A673 (cell line): ENCODE results near the gene CLSTN2.
A peak's percentile ranks its signal among the peaks of the same experiment; 100 is the strongest.

Experiments used
- EZH2 ChIP-seq: fragments of 200-600 bp; sonication (generic); IDR thresholded peaks from 2 replicates; pipeline ENCODE4 v1.6.1; 2017; ENCODE audit warnings: borderline replicate concordance, low read depth, mild to moderate bottlenecking, mixed read lengths, antibody characterized with exemption, low read length; ENCODE audit not compliant: poor library complexity, severe bottlenecking
- TF ChIP-seq, protein P1 (sequence below): fragments of 300-800, 200-600 bp; sonication (generic); conservative IDR thresholded peaks from 2 replicates; pipeline ENCODE4 v1.5.1; 2017; ENCODE audit warnings: low read depth, mild to moderate bottlenecking, antibody characterized with exemption, low read length, moderate library complexity, mixed read lengths

- TF ChIP-seq, protein P1, sequence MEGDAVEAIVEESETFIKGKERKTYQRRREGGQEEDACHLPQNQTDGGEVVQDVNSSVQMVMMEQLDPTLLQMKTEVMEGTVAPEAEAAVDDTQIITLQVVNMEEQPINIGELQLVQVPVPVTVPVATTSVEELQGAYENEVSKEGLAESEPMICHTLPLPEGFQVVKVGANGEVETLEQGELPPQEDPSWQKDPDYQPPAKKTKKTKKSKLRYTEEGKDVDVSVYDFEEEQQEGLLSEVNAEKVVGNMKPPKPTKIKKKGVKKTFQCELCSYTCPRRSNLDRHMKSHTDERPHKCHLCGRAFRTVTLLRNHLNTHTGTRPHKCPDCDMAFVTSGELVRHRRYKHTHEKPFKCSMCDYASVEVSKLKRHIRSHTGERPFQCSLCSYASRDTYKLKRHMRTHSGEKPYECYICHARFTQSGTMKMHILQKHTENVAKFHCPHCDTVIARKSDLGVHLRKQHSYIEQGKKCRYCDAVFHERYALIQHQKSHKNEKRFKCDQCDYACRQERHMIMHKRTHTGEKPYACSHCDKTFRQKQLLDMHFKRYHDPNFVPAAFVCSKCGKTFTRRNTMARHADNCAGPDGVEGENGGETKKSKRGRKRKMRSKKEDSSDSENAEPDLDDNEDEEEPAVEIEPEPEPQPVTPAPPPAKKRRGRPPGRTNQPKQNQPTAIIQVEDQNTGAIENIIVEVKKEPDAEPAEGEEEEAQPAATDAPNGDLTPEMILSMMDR, result peak; percentile 39; the same call in 1 of the 2 replicates
- no peak for TF ChIP-seq EZH2
Observed at GRCh38 chr3:140499114-140499757, 564.3 kb downstream of the CLSTN2 start.
